AG09319 (cell line): ENCODE results near the gene THRA.

Source experiments
- DNase-seq: peaks from one replicate; pipeline ENCODE4 v3.0.0-alpha.2; 2010; ENCODE audit warnings: low read depth; ENCODE audit errors: extremely low read depth
- TF ChIP-seq, protein P1 (sequence below): IDR thresholded peaks from 2 replicates; pipeline ENCODE4 v1.5.1; 2011; ENCODE audit warnings: low read depth, mild to moderate bottlenecking, inconsistent platforms, low read length, moderate library complexity

Gene THRA

DNA sequence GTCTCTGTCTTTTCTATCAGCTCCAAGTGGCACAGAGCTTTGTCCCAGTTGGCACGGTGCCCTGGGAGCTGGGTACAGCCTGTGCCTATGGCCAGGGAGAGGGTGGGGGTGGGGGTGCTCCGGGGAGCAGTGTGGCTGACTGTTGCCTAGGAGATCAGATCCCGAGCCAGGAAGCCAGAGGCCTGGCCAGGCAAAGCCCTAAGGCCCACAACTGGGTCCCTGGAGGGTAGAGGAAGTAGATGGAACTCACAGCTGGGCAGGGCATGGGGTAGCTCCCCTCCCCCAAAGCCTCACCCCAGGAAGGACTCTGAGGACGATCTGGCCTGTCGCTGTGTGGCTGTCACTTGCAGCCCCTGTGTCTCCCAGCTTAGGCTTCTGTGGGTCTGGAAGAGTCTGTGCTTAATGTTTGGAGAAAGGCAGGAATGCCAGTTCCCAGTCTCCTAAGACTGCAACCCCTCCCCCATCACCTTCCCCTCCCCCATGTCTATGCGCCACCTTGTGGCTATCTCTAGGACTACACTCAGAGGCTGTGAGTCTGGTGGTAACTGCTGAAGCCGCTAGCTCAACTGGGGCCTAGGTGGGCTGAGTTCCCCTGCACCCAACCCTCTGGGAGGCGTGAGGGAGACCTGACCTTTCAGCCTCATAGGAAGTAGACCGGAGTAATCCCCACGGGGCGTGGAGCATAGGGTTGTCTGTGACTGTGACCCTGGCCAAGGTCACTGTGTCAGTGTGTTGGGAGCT, 12.6 kb downstream of the THRA start:
- TF ChIP-seq, protein P1, sequence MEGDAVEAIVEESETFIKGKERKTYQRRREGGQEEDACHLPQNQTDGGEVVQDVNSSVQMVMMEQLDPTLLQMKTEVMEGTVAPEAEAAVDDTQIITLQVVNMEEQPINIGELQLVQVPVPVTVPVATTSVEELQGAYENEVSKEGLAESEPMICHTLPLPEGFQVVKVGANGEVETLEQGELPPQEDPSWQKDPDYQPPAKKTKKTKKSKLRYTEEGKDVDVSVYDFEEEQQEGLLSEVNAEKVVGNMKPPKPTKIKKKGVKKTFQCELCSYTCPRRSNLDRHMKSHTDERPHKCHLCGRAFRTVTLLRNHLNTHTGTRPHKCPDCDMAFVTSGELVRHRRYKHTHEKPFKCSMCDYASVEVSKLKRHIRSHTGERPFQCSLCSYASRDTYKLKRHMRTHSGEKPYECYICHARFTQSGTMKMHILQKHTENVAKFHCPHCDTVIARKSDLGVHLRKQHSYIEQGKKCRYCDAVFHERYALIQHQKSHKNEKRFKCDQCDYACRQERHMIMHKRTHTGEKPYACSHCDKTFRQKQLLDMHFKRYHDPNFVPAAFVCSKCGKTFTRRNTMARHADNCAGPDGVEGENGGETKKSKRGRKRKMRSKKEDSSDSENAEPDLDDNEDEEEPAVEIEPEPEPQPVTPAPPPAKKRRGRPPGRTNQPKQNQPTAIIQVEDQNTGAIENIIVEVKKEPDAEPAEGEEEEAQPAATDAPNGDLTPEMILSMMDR: peak; percentile 87
- no peak for DNase-seq

- DNase-seq: no peak
- TF ChIP-seq, protein P1: no peak
Measured at GRCh38 chr17:40075942-40076498, 13.3 kb downstream of the THRA start.

DNA sequence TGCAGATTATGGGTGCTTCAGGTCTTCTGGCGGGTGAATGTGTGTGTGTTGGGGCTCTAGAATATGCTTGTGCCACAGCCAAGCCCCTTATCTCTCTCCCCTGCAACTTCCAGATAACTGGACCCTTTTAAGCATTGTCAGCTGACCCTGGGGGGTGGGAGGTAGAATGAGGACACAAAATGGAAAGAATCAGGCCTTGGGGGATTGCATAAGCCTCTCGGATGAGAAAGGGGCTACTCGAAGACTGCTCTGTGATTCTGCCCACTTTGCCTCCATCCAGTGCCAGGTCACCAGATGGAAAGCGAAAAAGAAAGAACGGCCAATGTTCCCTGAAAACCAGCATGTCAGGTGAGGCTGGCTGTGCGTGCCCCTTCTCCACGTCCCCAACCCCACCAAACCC, 13.8 kb downstream of the THRA start:
- DNase-seq: no peak
- TF ChIP-seq, protein P1: no peak

DNA sequence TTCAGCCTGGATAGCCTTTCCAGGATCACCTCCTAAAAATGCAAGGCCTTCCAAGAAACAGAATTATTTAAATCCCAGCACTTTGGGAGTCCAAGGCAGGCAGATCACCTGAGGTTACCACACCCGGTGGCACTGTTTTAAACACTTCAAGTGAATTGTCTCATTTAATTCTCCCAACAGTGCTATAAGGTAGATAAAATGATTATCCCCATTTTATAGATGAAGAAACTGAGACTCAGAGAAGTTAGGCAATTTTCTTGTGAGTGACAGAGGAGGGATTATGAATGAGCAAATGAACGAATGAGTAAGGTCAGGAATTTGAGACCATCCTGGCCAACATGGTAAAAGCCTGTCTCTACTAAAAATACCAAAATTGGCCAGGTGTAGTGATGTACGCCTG, 16.8 kb downstream of the THRA start:
- TF ChIP-seq, protein P1: no peak
- DNase-seq: no peak

GRCh38 chr17:40084477-40084876, 21.7 kb downstream of the THRA start:
- TF ChIP-seq, protein P1: no peak
- DNase-seq: no peak

GRCh38 chr17:40086150-40087044, 23.6 kb downstream of the THRA start:
- DNase-seq: no peak
- TF ChIP-seq, protein P1: peak; percentile 75
